ENCODE measurements around the gene SERPINB8. TPM values are rescaled to one million over a fixed set of nuclear protein-coding genes. Genes with fewer than 3 reads are reported as not detected.

SERPINB8 gene
- polyA plus RNA-seq, 1 donor from 2014 or later: 10.8 TPM

GRCh38 chr18:63953811-63954210 is 16.1 kb upstream of the SERPINB8 start:
- peaks cover 8 to 12% (median 11%) of the 10 kb centered on the region in 3 donors for H3K4me1 Mint-ChIP-seq
- H3K4me3 Mint-ChIP-seq: no peak overlapping the region
- no peaks in the 10 kb centered on the region for H3K36me3 Mint-ChIP-seq
- H3K27ac Mint-ChIP-seq: no peak overlapping the region
- H3K27me3 Mint-ChIP-seq: peaks cover 1% of the 10 kb centered on the region
- H3K9me3 Mint-ChIP-seq: no peaks in the 10 kb centered on the region

GRCh38 chr18:63956755-63957154 is 13.1 kb upstream of the SERPINB8 start:
- no peaks in the 10 kb centered on the region for H3K27me3 Mint-ChIP-seq
- H3K9me3 Mint-ChIP-seq: no peaks in the 10 kb centered on the region
- no peaks in the 10 kb centered on the region for H3K4me1 Mint-ChIP-seq
- H3K4me3 Mint-ChIP-seq: no peak overlapping the region
- H3K36me3 Mint-ChIP-seq: no peaks in the 10 kb centered on the region
- no peak overlapping the region for H3K27ac Mint-ChIP-seq

- no peaks in the 10 kb centered on the region for H3K36me3 Mint-ChIP-seq
- no peaks in the 10 kb centered on the region for H3K4me1 Mint-ChIP-seq
- H3K4me3 Mint-ChIP-seq: no peak overlapping the region
- H3K27me3 Mint-ChIP-seq: no peaks in the 10 kb centered on the region
- H3K9me3 Mint-ChIP-seq: no peaks in the 10 kb centered on the region
- no peak overlapping the region for H3K27ac Mint-ChIP-seq
These were observed 9.0 kb upstream of the SERPINB8 start for GRCh38 chr18:63960891-63961290.

- Mint-ChIP-seq H3K27ac (no peak overlapping the region), H3K27me3 (no peaks in the 10 kb centered on the region), H3K36me3 (no peaks in the 10 kb centered on the region), H3K4me1 (no peaks in the 10 kb centered on the region), H3K9me3 (no peaks in the 10 kb centered on the region), H3K4me3 (no peak overlapping the region)
These were observed 8.4 kb upstream of the SERPINB8 start for GRCh38 chr18:63961435-63961980.

GRCh38 chr18:63962137-63962536 is 7.7 kb upstream of the SERPINB8 start:
- Mint-ChIP-seq H3K4me3 (no peak overlapping the region), H3K9me3 (no peaks in the 10 kb centered on the region), H3K4me1 (no peaks in the 10 kb centered on the region), H3K27me3 (no peaks in the 10 kb centered on the region), H3K36me3 (no peaks in the 10 kb centered on the region), H3K27ac (no peak overlapping the region)

- peaks cover 0 to under 1% (median 0%) of the 10 kb centered on the region in 3 donors for H3K4me1 Mint-ChIP-seq
- H3K9me3 Mint-ChIP-seq: no peaks in the 10 kb centered on the region
- H3K27ac Mint-ChIP-seq: no peak overlapping the region
- H3K36me3 Mint-ChIP-seq: no peaks in the 10 kb centered on the region
- no peaks in the 10 kb centered on the region for H3K27me3 Mint-ChIP-seq
- peak overlapping the region in 1 of 4 donors; percentile 21 for H3K4me3 Mint-ChIP-seq
These were observed 6.1 kb upstream of the SERPINB8 start for GRCh38 chr18:63963615-63964256.

- peaks cover 7 to 12% (median 11%) of the 10 kb centered on the region in 3 donors for H3K4me1 Mint-ChIP-seq
These were observed 5.0 kb upstream of the SERPINB8 start for GRCh38 chr18:63964908-63965307.

GRCh38 chr18:63965716-63966330 is 4.1 kb upstream of the SERPINB8 start:
- H3K27ac Mint-ChIP-seq: no peak overlapping the region
- no peaks in the 10 kb centered on the region for H3K9me3 Mint-ChIP-seq
- H3K4me1 Mint-ChIP-seq: peaks cover 8 to 13% (median 13%) of the 10 kb centered on the region in 3 donors
- peak overlapping the region in 1 of 4 donors; percentile 46 for H3K4me3 Mint-ChIP-seq
- no peaks in the 10 kb centered on the region for H3K27me3 Mint-ChIP-seq
- no peaks in the 10 kb centered on the region for H3K36me3 Mint-ChIP-seq

More at GRCh38 chr18:63964908-63965307, 5.0 kb upstream of the SERPINB8 start:
- Mint-ChIP-seq H3K27me3 (no peaks in the 10 kb centered on the region), H3K36me3 (no peaks in the 10 kb centered on the region), H3K4me3 (no peak overlapping the region), H3K9me3 (no peaks in the 10 kb centered on the region), H3K27ac (no peak overlapping the region)

GRCh38 chr18:63970809-63971205 is 926 bp downstream of the SERPINB8 start:
- peaks cover 0 to 1% (median 0%) of the 10 kb centered on the region in 3 donors for H3K9me3 Mint-ChIP-seq
- peak overlapping the region; percentile 93 to 97 (median 97) for H3K4me3 Mint-ChIP-seq
- no peaks in the 10 kb centered on the region for H3K36me3 Mint-ChIP-seq
- no peaks in the 10 kb centered on the region for H3K27me3 Mint-ChIP-seq
- H3K27ac Mint-ChIP-seq: peak overlapping the region in 2 of 3 donors; percentile 33 to 96
- peaks cover 35 to 46% (median 35%) of the 10 kb centered on the region in 3 donors for H3K4me1 Mint-ChIP-seq

- H3K4me1 Mint-ChIP-seq: peaks cover 36 to 47% (median 36%) of the 10 kb centered on the region in 3 donors
These were observed 1.6 kb downstream of the SERPINB8 start for GRCh38 chr18:63971320-63972001.

GRCh38 chr18:63972002-63972376 is 2.1 kb downstream of the SERPINB8 start:
- H3K27ac Mint-ChIP-seq: peak overlapping the region in 1 of 3 donors; percentile 45
- peaks cover 0 to 1% (median 0%) of the 10 kb centered on the region in 3 donors for H3K9me3 Mint-ChIP-seq
- peaks cover 36 to 48% (median 36%) of the 10 kb centered on the region in 3 donors for H3K4me1 Mint-ChIP-seq
- H3K27me3 Mint-ChIP-seq: no peaks in the 10 kb centered on the region
- peak overlapping the region in 2 of 4 donors; percentile 15 to 93 for H3K4me3 Mint-ChIP-seq
- H3K36me3 Mint-ChIP-seq: no peaks in the 10 kb centered on the region

More at GRCh38 chr18:63971320-63972001, 1.6 kb downstream of the SERPINB8 start:
- H3K36me3 Mint-ChIP-seq: no peaks in the 10 kb centered on the region
- H3K27me3 Mint-ChIP-seq: no peaks in the 10 kb centered on the region
- H3K27ac Mint-ChIP-seq: peak overlapping the region in 2 of 3 donors; percentile 45 to 96
- peaks cover 0 to 1% (median 0%) of the 10 kb centered on the region in 3 donors for H3K9me3 Mint-ChIP-seq
- peak overlapping the region; percentile 93 to 97 (median 97) for H3K4me3 Mint-ChIP-seq

GRCh38 chr18:63974991-63975390 is 5.1 kb downstream of the SERPINB8 start:
- peaks cover 28 to 44% (median 33%) of the 10 kb centered on the region in 3 donors for H3K4me1 Mint-ChIP-seq
- H3K36me3 Mint-ChIP-seq: no peaks in the 10 kb centered on the region
- H3K27ac Mint-ChIP-seq: peak overlapping the region; percentile 1 to 87 (median 46)
- no peaks in the 10 kb centered on the region for H3K27me3 Mint-ChIP-seq
- peak overlapping the region in 3 of 4 donors; percentile 39 to 66 (median 61) for H3K4me3 Mint-ChIP-seq
- peaks cover 0 to 1% (median 0%) of the 10 kb centered on the region in 3 donors for H3K9me3 Mint-ChIP-seq

- Mint-ChIP-seq H3K9me3 (peaks cover 0 to 1% (median 0%) of the 10 kb centered on the region in 3 donors), H3K4me3 (peak overlapping the region in 3 of 4 donors; percentile 61 to 66 (median 61)), H3K4me1 (peaks cover 28 to 44% (median 33%) of the 10 kb centered on the region in 3 donors), H3K27ac (peak overlapping the region; percentile 1 to 87 (median 46)), H3K27me3 (no peaks in the 10 kb centered on the region), H3K36me3 (no peaks in the 10 kb centered on the region)
These were observed 5.7 kb downstream of the SERPINB8 start for GRCh38 chr18:63975628-63976027.

- Mint-ChIP-seq H3K4me1 (peaks cover 26 to 34% (median 27%) of the 10 kb centered on the region in 3 donors), H3K4me3 (peak overlapping the region in 1 of 4 donors; percentile 24), H3K27ac (no peak overlapping the region), H3K9me3 (peaks cover 0 to 1% (median 0%) of the 10 kb centered on the region in 3 donors), H3K27me3 (no peaks in the 10 kb centered on the region), H3K36me3 (peaks cover 2% of the 10 kb centered on the region)
These were observed 7.2 kb downstream of the SERPINB8 start for GRCh38 chr18:63977040-63977439.
